Esophagus squamous epithelium (tissue), 5 donors: Measurements from ENCODE around the gene MAGOHB. TPM values are rescaled to one million over a fixed set of nuclear protein-coding genes. Genes with fewer than 3 reads are reported as not detected.

Source experiments
- DNase-seq: peaks from one replicate; lab custom pipeline; 2025; lab: John Stamatoyannopoulos, UW
- H3K27ac ChIP-seq, 4 donors: fragments of 200-600 bp; sonication (generic); one replicate each; pipeline ENCODE4 v1.5.1; 2016 to 2019; ENCODE audit warnings: mild to moderate bottlenecking in 1 of 4
- H3K27me3 ChIP-seq, 4 donors: fragments of 200-600 bp; sonication (generic); 1 replicate in 3 of 4; 2 replicates in 1 of 4; pipeline versions ENCODE4 v1.5.1 to v1.6.0; 2017 to 2021; ENCODE audit warnings: antibody characterized with exemption in 1 of 4
- H3K36me3 ChIP-seq, 3 donors: fragments of 200-600 bp; sonication (generic); one replicate each; pipeline ENCODE4 v1.5.1; 2016 to 2019
- H3K4me1 ChIP-seq, 3 donors: fragments of 200-600 bp; sonication (generic); one replicate each; pipeline ENCODE4 v1.5.1; 2017 to 2019
- H3K4me3 ChIP-seq, 4 donors: fragments of 200-600 bp; sonication (generic); 1 replicate in 3 of 4; 2 replicates in 1 of 4; pipeline ENCODE4 v1.5.1; 2016 to 2019; ENCODE audit warnings: mild to moderate bottlenecking in 2 of 4, moderate library complexity in 1 of 4
- H3K9me3 ChIP-seq, 3 donors: fragments of 200-600 bp; sonication (generic); one replicate each; pipeline ENCODE4 v1.5.1; 2016 to 2019
- CTCF ChIP-seq, 6 experiments: fragments of 450-650 bp in 4 of 6; fragments of 200-600 bp in 2 of 6; sonication (generic) in 2 of 6; IDR thresholded peaks; one replicate each; pipeline ENCODE4 v1.5.1; 2016 to 2019; ENCODE audit warnings: antibody characterized with exemption in 6 of 6, mild to moderate bottlenecking in 4 of 6, moderate library complexity in 4 of 6
- POLR2A ChIP-seq, 4 donors: fragments of 450-650 bp; IDR thresholded peaks; one replicate each; pipeline ENCODE4 v1.6.1; 2017; ENCODE audit warnings: antibody characterized with exemption in 4 of 4, mild to moderate bottlenecking in 4 of 4, moderate library complexity in 3 of 4
- WGBS, 2 donors: methylation state at CpG; one replicate each; pipeline ENCODE4 v1.1.5; 2018; 5-methylcytosine and 5-hydroxymethylcytosine counted together
- intact Hi-C: fragments of 100-400 bp; cut with DNase I; formaldehyde crosslinking; loops from one replicate; pipeline ENCODE4 v1.15.0; 2022
- total RNA-seq, 4 donors: library from RNA; depleted of rRNA; stranded (reverse); fragments of >200 nt; gene quantifications; one replicate each; pipeline ENCODE4 v1.1.0, GENCODE V29; 2016
- donor health status: DM: yes; HTN: yes; CAD: no.

MAGOHB gene
- total RNA-seq, 4 donors from 2014 or later, result 5.4 to 25.1 (median 9.8) TPM

- no peak for DNase-seq
- Histone ChIP-seq H3K9me3 (no peaks in the 10 kb centered on the region), H3K27ac (no peak overlapping the region), H3K4me3 (no peak overlapping the region), H3K36me3 (no peaks in the 10 kb centered on the region), H3K4me1 (no peaks in the 10 kb centered on the region), H3K27me3 (no peaks in the 10 kb centered on the region)
- WGBS, 2 donors, result 73 to 74% methylated on average over 2 of the region's 2 CpGs
- TF ChIP-seq POLR2A (IDR thresholded peaks at IDR 0.05) (no peak), CTCF (IDR thresholded peaks at IDR 0.05) (no peak)
- intact Hi-C loops, result no loop called here
These were observed 54.2 kb downstream of the MAGOHB start for GRCh38 chr12:10559244-10559643.

DNA sequence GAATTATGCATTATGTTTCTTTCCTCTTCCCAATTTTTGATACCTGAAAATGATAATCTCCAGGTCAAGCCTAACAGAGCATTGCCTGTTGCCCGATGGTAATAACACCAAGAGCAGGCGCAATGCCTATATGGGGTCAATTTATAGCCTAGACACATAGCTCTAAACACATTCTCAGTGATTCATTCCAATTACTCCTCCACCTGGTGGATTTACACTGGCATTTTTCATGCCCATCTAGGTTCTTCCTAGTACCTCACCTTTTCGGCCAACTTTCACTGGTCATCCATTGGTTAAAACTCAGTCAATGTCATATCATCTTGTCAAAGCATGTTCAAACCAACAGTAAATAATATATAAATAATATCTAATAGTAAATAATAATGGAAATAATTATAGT lies 54.6 kb downstream of the MAGOHB start:
- H3K36me3 ChIP-seq, result no peaks in the 10 kb centered on the region
- DNase-seq, result no peak
- intact Hi-C loops, result no loop called here
- H3K4me1 ChIP-seq, result no peaks in the 10 kb centered on the region
- H3K9me3 ChIP-seq, result no peaks in the 10 kb centered on the region
- no peak overlapping the region for H3K4me3 ChIP-seq
- 89 to 93% methylated on average over 3 of the region's 3 CpGs for WGBS, 2 donors
- TF ChIP-seq POLR2A (IDR thresholded peaks at IDR 0.05), result no peak
- TF ChIP-seq CTCF (IDR thresholded peaks at IDR 0.05), result no peak
- no peak overlapping the region for H3K27ac ChIP-seq
- no peaks in the 10 kb centered on the region for H3K27me3 ChIP-seq

GRCh38 chr12:10558301-10558700 lies 55.1 kb downstream of the MAGOHB start:
- no peak for DNase-seq
- TF ChIP-seq POLR2A (IDR thresholded peaks at IDR 0.05), result no peak
- TF ChIP-seq CTCF (IDR thresholded peaks at IDR 0.05), result no peak
- no peaks in the 10 kb centered on the region for H3K27me3 ChIP-seq
- no peaks in the 10 kb centered on the region for H3K36me3 ChIP-seq
- intact Hi-C loops, result no loop called here
- WGBS, 2 donors, result 80 to 81% methylated on average over 3 of the region's 3 CpGs
- no peak overlapping the region for H3K4me3 ChIP-seq
- no peak overlapping the region for H3K27ac ChIP-seq
- H3K4me1 ChIP-seq, result no peaks in the 10 kb centered on the region
- H3K9me3 ChIP-seq, result no peaks in the 10 kb centered on the region

DNA sequence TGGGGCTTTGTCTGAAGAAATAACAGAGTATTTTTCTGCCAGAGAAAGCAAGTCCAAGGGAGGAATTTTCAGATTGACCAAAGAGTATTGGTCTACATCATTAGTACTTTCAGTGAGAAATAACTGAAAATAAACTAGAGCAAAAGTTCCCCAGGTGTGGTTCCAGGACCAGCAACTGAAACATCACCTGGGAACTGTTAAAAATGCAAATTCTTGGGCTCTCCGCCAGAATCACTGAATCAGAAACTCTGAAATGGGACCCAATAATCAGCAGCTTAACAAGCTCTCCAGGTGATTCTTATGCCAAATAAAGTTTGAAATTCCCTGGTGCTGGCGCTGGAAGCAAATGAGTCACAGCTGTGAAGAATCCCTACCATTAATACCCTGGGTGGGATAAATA lies 55.6 kb downstream of the MAGOHB start:
- H3K9me3 ChIP-seq, result no peaks in the 10 kb centered on the region
- DNase-seq, result no peak
- H3K27me3 ChIP-seq, result no peaks in the 10 kb centered on the region
- no peaks in the 10 kb centered on the region for H3K4me1 ChIP-seq
- H3K4me3 ChIP-seq, result no peak overlapping the region
- 32 to 58% methylated on average over 2 of the region's 2 CpGs for WGBS, 2 donors
- H3K27ac ChIP-seq, result no peak overlapping the region
- TF ChIP-seq CTCF (IDR thresholded peaks at IDR 0.05) (no peak), POLR2A (IDR thresholded peaks at IDR 0.05) (no peak)
- intact Hi-C loops, result no loop called here
- H3K36me3 ChIP-seq, result no peaks in the 10 kb centered on the region

DNA sequence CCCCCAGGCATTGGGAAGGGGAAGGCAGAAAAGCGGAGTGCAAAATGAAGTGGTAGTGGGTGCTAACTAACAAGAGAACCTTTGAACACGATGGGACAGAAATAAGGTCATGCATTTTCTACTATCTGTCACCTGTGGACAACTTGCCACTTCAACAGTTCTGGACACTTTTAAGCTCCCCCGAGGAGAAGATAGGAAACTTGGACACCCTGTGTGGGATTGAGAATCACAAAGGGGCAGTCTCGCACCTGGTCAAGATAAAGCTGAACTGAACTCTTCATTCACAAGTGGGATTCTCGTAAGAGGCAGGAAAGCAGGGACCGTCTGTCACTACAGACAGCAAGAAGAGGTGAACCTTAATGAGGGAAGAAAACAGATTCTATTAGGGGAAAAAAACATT lies 56.1 kb downstream of the MAGOHB start:
- Histone ChIP-seq H3K4me3 (no peak overlapping the region), H3K27me3 (no peaks in the 10 kb centered on the region), H3K27ac (no peak overlapping the region), H3K9me3 (no peaks in the 10 kb centered on the region), H3K36me3 (no peaks in the 10 kb centered on the region), H3K4me1 (no peaks in the 10 kb centered on the region)
- no peak for DNase-seq
- intact Hi-C loops, result no loop called here
- 60 to 71% methylated on average over 6 of the region's 6 CpGs for WGBS, 2 donors
- TF ChIP-seq POLR2A (IDR thresholded peaks at IDR 0.05) (no peak), CTCF (IDR thresholded peaks at IDR 0.05) (no peak)
